ENCODE measurements around the gene DENND6B. TPM values are rescaled to one million over a fixed set of nuclear protein-coding genes. Genes with fewer than 3 reads are reported as not detected.
"Not testable (repeated sequence)": the region's sequence is repeated elsewhere in the genome, so short reads cannot be mapped to it uniquely, and the experiment has no call there.

The DENND6B gene
- total RNA-seq, 1 donor from 2014 or later, result 2.2 TPM

DNA sequence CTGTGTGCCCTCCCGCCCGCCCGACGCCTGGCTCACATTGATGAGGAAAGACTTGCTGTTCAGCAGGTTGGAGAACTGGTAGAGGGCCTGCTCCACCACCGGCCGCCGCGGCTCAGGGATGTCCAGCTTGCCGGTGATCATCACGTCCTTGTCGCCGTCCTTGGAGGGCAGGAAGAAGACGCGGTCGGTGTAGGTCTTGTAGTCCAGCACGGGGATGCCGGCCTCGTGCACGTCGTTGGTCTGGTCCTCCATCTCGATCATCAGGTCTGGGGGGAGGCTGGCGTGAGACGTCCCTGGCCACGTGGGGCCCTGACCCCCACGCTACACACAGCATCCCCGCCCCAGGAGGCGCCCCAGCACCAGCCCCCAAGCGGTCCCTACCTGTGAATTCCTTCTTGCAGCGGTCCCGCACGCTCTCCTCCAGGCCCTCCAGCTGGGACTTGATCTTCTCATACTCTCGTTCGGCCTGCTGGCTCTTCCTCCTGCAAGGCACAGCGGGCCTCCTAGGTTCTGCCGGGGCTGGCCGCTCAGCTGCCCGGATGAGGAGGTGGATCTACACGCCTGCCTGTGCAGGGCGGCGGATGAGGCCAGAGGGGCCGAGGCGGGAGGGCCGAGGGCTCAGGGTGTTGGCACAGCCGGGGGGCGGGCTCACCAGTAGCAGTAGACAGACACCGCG is 46.0 kb downstream of the DENND6B start:
- DNase-seq (ENCODE audit: low spot score), result no peak
- intact Hi-C loops (cut with micrococcal nuclease), result no loop called here
- H3K4me1 Mint-ChIP-seq (ENCODE audit: low read depth), result no peaks in the 10 kb centered on the region
- no peaks in the 10 kb centered on the region for H3K9me3 Mint-ChIP-seq
- no peak overlapping the region for H3K27ac Mint-ChIP-seq
- no peak overlapping the region for H3K4me3 Mint-ChIP-seq
- H3K36me3 Mint-ChIP-seq (ENCODE audit: low read depth), result no peaks in the 10 kb centered on the region
- H3K27me3 Mint-ChIP-seq (ENCODE audit: insufficient read depth), result no peaks in the 10 kb centered on the region

DNA sequence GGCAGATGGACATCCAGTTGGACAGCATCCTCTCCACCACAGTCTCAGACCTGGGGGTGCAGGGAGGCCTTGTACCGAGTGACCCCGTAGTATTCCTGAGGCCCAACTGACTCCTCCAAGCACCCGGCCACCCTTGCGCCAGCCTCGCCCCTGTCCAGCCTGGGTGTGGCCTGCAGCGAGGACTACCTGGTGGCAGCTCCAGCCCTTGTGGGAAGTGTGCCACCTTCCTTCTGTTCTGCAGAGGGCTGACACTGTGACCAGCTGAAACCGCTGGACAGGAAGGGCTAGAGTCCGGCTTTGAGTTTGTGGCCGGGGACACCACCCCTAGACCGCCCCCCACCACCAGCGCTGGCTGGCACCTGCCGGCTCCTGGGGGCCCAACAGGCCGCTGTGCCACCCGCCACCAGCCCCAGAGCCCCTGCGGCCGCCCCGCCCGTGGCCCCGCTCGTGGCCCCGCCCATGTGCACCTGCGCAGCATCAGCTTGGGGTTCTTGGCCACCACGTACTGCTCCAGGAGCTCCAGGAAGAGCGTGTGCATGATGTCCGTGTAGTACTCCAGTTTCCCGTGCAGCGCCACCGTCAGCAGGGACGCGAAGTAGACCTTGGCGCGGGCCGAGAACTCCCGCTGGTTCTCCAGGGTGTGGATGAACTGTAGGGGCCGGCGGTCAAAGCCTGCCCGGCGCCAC is 46.6 kb downstream of the DENND6B start:
- no peak for DNase-seq (ENCODE audit: low spot score)
- intact Hi-C loops (cut with micrococcal nuclease), result no loop called here
- Mint-ChIP-seq H3K27me3 (ENCODE audit: insufficient read depth) (no peaks in the 10 kb centered on the region), H3K27ac (no peak overlapping the region), H3K4me1 (ENCODE audit: low read depth) (no peaks in the 10 kb centered on the region), H3K36me3 (ENCODE audit: low read depth) (no peaks in the 10 kb centered on the region), H3K9me3 (no peaks in the 10 kb centered on the region), H3K4me3 (no peak overlapping the region)

DNA sequence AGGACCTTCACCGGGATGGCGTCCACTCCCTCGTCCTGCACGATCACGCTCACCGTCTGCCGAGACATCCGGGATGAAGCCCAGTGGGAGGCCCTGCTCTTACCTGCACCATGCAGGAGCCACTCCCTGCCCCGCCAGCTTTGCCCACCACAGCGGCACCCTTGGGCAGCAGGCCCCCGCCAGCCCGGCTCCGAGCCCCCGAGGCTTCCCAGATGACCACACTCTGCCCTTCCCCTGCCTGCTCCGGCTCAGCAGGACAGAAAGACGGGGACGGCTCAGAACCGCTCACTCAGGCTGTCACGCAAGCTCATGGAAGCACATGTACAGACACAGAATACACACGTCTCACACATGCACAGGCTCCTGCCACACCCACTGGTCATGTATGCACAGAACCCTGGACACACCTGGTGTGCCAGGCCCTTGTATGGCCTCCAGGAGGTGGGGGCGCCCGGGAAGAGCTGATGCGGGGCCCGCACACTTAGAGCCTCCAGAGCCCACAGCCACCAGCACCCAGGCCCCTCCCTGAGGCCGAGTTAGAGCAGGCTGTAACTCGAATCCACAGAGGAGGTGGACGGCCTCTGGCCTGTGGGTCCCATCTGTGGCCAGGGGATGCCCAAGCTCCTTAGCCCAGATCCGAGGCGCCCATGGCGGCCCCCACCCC is 47.7 kb downstream of the DENND6B start:
- Mint-ChIP-seq H3K4me1 (ENCODE audit: low read depth) (peaks cover 2% of the 10 kb centered on the region), H3K9me3 (no peaks in the 10 kb centered on the region), H3K4me3 (no peak overlapping the region), H3K27ac (no peak overlapping the region), H3K27me3 (ENCODE audit: insufficient read depth) (no peaks in the 10 kb centered on the region), H3K36me3 (ENCODE audit: low read depth) (no peaks in the 10 kb centered on the region)
- DNase-seq (ENCODE audit: low spot score), result no peak
- intact Hi-C loops (cut with micrococcal nuclease), result no loop called here

DNA sequence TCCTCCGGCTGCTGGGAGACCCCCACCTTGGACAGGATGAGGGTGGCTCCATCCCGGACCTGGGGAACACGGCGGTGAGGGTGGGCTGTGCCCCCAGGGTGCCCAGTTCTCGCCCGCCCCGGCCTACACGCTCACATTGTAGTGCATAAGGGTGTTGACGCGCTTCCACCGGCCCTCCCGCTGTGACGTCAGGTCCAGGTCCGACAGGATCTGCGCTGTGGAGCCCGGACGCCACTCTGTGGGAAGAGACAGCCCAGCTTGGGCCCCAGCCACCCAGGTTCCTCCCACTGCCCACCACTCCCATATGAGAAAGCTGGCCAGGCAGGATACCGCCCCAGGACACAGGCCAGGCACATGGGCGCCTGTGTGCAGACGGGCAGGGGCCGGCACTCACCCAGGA is 48.4 kb downstream of the DENND6B start:
- Mint-ChIP-seq H3K4me3 (no peak overlapping the region), H3K4me1 (ENCODE audit: low read depth) (peaks cover 6% of the 10 kb centered on the region), H3K27me3 (ENCODE audit: insufficient read depth) (no peaks in the 10 kb centered on the region), H3K36me3 (ENCODE audit: low read depth) (no peaks in the 10 kb centered on the region), H3K9me3 (no peaks in the 10 kb centered on the region), H3K27ac (no peak overlapping the region)
- intact Hi-C loops (cut with micrococcal nuclease), result no loop called here
- DNase-seq (ENCODE audit: low spot score), result no peak

DNA sequence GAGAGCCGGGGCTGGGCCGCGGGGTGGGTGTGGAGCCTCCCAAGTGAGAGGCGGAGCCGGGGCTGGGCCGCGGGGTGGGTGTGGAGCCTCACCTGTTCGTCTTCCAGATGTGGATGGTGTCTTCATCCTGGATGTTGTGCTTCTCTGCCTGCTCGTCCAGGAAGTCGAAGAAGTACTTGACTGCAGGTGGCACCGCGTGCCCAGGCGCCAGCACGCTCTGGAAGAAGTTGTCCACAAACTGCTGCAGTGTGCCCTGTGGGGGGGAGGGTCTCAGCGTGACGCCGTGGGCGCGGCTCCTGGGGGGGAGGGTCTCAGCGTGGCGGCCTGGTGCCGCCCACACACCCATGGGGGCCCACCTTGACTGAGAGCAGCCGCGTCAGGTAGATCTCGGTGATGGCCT is 49.1 kb downstream of the DENND6B start:
- H3K4me1 Mint-ChIP-seq (ENCODE audit: low read depth), result peaks cover 6% of the 10 kb centered on the region
- H3K27ac Mint-ChIP-seq, result no peak overlapping the region
- intact Hi-C loops (cut with micrococcal nuclease), result no loop called here
- no peaks in the 10 kb centered on the region for H3K36me3 Mint-ChIP-seq (ENCODE audit: low read depth)
- H3K27me3 Mint-ChIP-seq (ENCODE audit: insufficient read depth), result peaks cover 3% of the 10 kb centered on the region
- H3K9me3 Mint-ChIP-seq, result no peaks in the 10 kb centered on the region
- H3K4me3 Mint-ChIP-seq, result no peak overlapping the region
- no peak for DNase-seq (ENCODE audit: low spot score)

DNA sequence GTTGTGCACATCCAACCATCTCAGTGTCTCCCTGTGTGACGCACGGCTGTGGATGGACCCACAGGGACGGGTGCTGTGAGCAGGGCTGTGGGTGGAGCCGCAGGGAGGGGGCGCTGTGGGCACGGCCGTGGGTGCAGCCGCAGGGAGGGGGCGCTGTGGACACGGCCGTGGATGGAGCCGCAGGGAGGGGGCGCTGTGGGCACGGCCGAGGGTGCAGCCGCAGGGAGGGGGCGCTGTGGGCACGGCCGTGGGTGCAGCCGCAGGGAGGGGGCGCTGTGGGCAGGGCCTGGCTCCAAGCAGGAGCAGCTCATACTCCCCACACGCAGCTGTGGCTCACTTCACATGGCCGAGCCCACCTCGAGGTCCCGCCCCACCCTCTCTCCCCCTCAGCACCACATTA is 50.7 kb downstream of the DENND6B start:
- H3K4me3 Mint-ChIP-seq, result no peak overlapping the region
- intact Hi-C loops (cut with micrococcal nuclease), result no loop called here

DNA sequence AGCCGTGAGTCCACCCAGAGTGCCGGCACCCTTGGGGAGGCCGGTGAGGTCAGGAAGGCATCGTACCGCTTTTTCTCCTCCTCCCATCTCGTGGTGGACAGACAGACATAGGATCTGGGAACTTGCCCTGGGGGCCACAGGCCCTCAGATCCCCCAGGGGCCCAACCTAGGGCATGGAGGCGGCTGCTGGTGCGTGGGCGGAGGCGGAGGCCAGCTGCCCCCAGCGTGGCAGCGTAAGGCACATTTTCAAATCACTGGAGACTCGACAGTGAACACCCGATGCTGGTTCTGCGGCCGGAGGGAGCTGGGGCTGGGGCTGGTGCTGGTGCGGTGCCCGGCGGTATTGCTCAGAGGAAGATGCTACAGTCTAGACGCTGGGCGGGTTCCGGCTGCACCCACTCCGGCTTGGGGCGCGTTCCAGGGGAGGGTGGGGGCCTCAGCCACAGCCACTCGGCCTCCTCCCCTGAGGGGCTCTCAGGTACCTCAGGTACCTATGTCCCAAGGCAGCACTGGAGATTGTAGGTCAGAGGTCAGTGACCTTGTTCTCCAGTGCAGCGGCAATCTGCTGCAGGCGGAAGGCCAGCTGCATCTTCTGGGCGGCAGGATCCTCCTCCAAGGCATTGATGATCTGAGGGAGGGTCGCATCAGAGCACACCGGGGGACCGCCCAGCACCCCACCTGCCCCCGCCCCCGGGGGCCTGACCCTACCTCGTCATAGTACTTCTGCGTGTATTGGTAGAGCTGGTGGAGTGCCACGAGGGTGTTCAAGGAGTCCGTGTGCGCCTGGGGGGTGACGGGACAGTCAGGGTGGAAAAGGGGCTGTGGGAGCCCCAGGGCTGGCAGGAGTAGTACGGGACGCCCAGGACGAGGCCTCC is 51.4 kb downstream of the DENND6B start:
- Mint-ChIP-seq H3K27me3 (ENCODE audit: insufficient read depth) (peaks cover 8% of the 10 kb centered on the region), H3K4me3 (no peak overlapping the region), H3K9me3 (no peaks in the 10 kb centered on the region), H3K27ac (no peak overlapping the region), H3K4me1 (ENCODE audit: low read depth) (peaks cover 6% of the 10 kb centered on the region), H3K36me3 (ENCODE audit: low read depth) (no peaks in the 10 kb centered on the region)
- no peak for DNase-seq (ENCODE audit: low spot score)
- intact Hi-C loops (cut with micrococcal nuclease), result no loop called here

More for the DNA sequence above, 50.7 kb downstream of the DENND6B start:
- H3K36me3 Mint-ChIP-seq (ENCODE audit: low read depth), result no peaks in the 10 kb centered on the region
- no peak for DNase-seq (ENCODE audit: low spot score)
- H3K27me3 Mint-ChIP-seq (ENCODE audit: insufficient read depth), result peaks cover 8% of the 10 kb centered on the region
- no peak overlapping the region for H3K27ac Mint-ChIP-seq
- peaks cover 6% of the 10 kb centered on the region for H3K4me1 Mint-ChIP-seq (ENCODE audit: low read depth)
- H3K9me3 Mint-ChIP-seq, result no peaks in the 10 kb centered on the region

DNA sequence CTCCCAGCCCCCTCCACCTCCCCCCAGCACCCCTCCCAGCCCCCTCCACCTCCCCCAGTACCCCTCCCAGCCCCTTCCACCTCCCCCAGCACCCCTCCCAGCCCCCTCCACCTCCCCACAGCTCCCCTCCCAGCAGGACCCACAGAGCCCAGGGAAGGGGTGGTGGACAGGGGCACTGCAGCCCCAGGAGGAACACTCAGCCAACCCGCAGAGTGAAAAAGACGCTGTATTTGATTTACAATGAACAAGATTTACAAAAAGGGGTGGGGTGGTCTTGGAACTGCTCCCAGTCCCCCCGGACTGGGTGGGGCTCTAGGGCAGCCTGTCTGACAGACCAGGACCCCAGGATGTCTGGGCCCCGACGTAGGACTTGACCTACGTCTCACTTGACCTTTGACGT is 52.0 kb downstream of the DENND6B start:
- peaks cover 8% of the 10 kb centered on the region for H3K27me3 Mint-ChIP-seq (ENCODE audit: insufficient read depth)
- no peak overlapping the region for H3K27ac Mint-ChIP-seq

DNA sequence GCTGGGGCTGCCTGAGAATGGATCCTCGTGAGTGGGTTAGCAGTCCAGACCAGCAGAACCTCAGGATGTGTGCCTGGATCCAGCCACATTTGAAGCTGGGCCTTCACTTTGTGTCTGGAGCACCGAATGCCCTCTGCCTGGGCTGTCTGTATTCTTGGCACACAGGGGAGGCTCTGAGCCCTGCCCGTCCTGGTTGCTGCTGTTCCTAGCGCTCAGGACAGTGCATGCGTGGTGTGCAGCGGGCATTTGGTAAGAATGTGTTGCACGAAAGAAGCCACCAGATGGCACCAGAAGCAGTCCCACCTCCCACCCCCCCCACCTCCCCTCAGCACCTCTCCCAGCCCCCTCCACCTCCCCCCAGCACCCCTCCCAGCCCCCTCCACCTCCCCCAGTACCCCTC is 52.5 kb downstream of the DENND6B start:
- Mint-ChIP-seq H3K4me3 (peak overlapping the region; percentile 68), H3K27ac (no peak overlapping the region), H3K27me3 (ENCODE audit: insufficient read depth) (peaks cover 8% of the 10 kb centered on the region), H3K9me3 (no peaks in the 10 kb centered on the region), H3K36me3 (ENCODE audit: low read depth) (no peaks in the 10 kb centered on the region), H3K4me1 (ENCODE audit: low read depth) (peaks cover 6% of the 10 kb centered on the region)
- DNase-seq (ENCODE audit: low spot score), result no peak
- intact Hi-C loops (cut with micrococcal nuclease), result loop anchor here (1.0 kb wide), 1 partner anchor 68 kb away; no protein-coding TSS in a partner anchor

More for the DNA sequence above, 52.0 kb downstream of the DENND6B start:
- H3K4me1 Mint-ChIP-seq (ENCODE audit: low read depth), result peaks cover 6% of the 10 kb centered on the region
- intact Hi-C loops (cut with micrococcal nuclease), result loop anchor here (1.0 kb wide), 1 partner anchor 68 kb away; no protein-coding TSS in a partner anchor
- no peak for DNase-seq (ENCODE audit: low spot score)
- H3K9me3 Mint-ChIP-seq, result no peaks in the 10 kb centered on the region
- H3K4me3 Mint-ChIP-seq, result no peak overlapping the region
- H3K36me3 Mint-ChIP-seq (ENCODE audit: low read depth), result no peaks in the 10 kb centered on the region

DNA sequence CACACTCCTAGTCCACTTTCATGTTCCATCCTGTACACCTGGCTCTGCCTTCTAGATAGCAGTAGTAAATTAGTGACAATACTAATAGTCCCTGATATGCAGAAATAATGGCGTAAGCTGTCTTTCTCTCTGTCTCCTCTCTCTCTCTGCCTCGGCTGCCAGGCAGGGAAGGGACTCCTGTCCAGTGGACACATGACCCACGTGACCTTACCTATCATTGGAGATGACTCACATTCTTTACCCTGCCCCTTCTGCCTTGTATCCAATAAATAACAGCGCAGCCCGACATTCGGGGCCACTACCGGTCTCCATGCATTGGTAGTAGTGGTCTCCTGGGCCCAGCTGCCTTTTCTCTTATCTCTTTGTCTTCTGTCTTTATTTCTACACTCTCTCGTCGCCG is 53.0 kb downstream of the DENND6B start:
- intact Hi-C loops (cut with micrococcal nuclease), result loop anchor here (1.0 kb wide), 1 partner anchor 69 kb away; no protein-coding TSS in a partner anchor
- not testable (repeated sequence) for DNase-seq (ENCODE audit: low spot score); H3K27ac Mint-ChIP-seq; H3K9me3 Mint-ChIP-seq; H3K36me3 Mint-ChIP-seq (ENCODE audit: low read depth); H3K27me3 Mint-ChIP-seq (ENCODE audit: insufficient read depth); H3K4me1 Mint-ChIP-seq (ENCODE audit: low read depth)
- peak overlapping the region; percentile 68 for H3K4me3 Mint-ChIP-seq

DNA sequence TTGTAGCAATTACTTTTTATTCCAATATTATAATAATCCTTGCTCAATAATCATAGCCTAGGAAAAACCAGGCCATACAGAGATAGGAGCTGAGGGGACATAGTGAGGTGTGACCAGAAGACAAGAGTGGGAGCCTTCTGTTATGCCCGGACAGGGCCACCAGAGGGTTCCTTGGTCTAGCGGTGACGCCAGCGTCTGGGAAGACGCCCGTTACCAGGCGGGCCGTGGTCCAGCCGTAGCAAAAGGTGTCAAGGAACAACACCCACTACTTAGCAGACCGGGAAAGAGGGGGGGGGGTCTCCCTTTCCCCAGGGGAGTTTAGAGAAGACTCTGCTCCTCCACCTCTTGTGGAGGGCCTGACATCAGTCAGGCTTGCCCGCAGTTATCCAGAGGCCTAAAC is 53.5 kb downstream of the DENND6B start:
- DNase-seq (ENCODE audit: low spot score); H3K4me3 Mint-ChIP-seq; H3K36me3 Mint-ChIP-seq (ENCODE audit: low read depth); H3K4me1 Mint-ChIP-seq (ENCODE audit: low read depth); H3K9me3 Mint-ChIP-seq; H3K27me3 Mint-ChIP-seq (ENCODE audit: insufficient read depth); intact Hi-C loops (cut with micrococcal nuclease); H3K27ac Mint-ChIP-seq: not testable (repeated sequence)

DNA sequence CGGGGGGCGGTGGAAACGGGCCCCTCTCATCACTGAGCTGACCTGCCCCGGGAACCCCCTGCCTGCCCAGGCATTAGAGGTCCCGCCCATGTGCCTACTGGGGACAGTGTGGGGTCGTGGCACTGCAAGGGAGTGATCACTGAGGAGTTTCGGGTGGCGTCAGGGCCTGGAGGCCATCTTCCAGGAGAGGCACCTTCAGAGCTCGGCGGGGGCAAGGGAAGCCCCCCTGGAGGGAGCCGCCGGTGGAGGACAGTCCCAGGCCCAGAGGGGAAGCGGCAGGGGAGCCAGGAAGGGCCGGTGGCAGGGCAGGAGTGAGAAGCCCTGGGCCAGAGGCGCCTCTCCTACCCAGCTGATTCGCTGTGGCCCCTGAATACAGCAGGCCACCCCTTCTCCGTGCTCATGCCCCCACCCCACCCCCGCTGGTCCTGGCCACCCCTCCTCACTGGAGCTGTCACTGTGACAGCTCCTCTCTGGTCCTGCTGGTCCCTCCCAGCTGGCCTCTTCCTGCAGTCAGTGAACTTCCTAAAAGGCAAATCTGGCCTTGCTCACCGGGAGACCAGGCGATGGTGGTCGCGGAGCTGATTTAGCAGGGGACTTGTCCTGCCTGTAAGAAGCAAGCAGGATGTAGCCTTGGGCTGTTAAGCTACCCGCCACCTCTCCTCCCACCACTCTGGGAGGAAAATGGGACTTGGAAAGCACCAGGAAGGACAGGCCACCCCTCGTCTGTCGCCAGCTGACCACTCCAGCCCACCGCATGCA is 54.6 kb downstream of the DENND6B start:
- DNase-seq (ENCODE audit: low spot score), result no peak
- H3K4me1 Mint-ChIP-seq (ENCODE audit: low read depth), result peaks cover 10% of the 10 kb centered on the region
- no peaks in the 10 kb centered on the region for H3K9me3 Mint-ChIP-seq
- no peak overlapping the region for H3K27ac Mint-ChIP-seq
- no peaks in the 10 kb centered on the region for H3K36me3 Mint-ChIP-seq (ENCODE audit: low read depth)
- peaks cover 8% of the 10 kb centered on the region for H3K27me3 Mint-ChIP-seq (ENCODE audit: insufficient read depth)
- intact Hi-C loops (cut with micrococcal nuclease), result no loop called here
- peak overlapping the region; percentile 45 for H3K4me3 Mint-ChIP-seq
